Measurements from ENCODE around the gene MAEA.

DNA sequence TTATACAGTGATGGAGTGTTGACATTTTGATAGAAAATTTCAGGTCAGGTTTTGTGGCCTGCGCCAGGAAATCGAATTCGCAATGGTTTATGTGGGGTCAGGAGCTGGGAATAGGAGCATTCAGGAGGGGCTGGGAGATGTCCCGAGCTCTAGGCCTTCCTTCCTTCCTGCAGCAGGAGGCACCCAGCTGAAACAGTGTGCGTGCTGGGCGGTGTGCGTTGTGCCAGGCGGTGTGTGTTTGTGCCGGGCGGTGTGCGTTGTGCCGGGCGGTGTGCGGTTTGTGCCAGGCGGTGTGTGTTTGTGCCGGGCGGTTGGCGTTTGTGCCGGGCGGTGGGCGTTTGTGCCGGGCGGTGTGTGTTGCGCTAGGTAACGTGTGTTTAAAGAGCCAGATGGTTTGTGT, 59.1 kb downstream of the MAEA start:
- no peak for TF ChIP-seq CTCF (IDR thresholded peaks at IDR 0.05; ENCODE audit: insufficient read depth, low read length, poor library complexity, severe bottlenecking)
- TF ChIP-seq EZH2phosphoT487 (conservative IDR thresholded peaks at IDR 0.05; ENCODE audit: low read length): no peak
